HG02588 (cell line): Measurements from ENCODE around the gene CD3D.
"Not testable (repeated sequence)": the region's sequence is repeated elsewhere in the genome, so short reads cannot be mapped to it uniquely, and the experiment has no call there.

Experiments
- ATAC-seq: cut with Tn5 transposase; IDR thresholded peaks from one replicate; pipeline ENCODE4 v1.9.1; 2021; ENCODE audit warnings: mild to moderate bottlenecking, moderate library complexity; ENCODE audit not compliant: unreplicated experiment

Gene CD3D

DNA sequence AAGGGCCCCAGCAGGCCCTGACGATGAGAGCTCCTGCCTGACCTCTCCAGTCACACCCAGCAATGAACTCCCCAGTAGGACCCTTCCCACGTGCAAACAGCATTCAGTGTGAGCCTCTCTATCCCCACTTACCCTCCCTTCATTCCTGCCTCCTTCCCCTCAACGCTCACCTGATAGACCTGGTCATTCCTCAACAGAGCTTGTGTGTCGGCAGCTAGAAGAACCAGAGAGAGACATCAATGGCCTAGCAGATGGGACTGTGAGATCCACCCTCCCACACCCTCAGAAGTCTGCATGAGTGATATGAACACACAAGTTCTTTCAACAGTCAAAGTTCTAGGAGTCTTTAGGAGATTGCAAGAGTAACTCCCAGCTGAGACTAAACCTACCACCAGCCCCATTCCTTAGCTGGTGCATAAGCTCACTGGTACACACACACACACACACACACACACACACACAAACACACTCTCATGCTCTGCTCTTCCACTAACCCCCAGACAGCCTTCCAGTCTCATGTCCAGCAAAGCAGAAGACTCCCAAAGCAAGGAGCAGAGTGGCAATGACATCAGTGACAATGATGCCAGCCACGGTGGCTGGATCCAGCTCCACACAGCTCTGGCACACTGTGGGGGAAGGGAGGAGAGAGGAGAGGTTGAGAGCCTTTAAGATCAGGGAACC is 3.1 kb downstream of the CD3D start:
- ATAC-seq = no peak

DNA sequence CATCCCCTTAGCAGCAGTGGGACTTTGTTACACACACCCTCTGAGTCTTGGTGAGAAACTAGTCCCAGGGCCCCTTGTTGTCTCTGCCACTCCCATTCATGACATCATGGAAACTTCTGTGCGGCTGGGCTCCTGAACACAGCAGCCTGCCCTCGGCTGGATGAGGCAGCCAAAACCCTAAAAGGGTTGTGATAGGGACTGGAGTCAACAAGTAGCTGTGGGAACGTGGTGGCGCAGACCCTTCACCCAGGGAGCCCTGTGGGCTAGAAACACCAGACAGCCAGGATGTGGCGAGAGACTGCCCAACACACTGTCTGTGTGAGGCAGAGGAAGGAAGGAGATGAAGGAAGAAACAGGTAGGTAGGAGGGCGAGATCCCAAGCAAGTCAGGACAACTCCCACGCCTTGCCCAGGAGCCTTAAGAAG is 3.9 kb downstream of the CD3D start:
- ATAC-seq = no peak

DNA sequence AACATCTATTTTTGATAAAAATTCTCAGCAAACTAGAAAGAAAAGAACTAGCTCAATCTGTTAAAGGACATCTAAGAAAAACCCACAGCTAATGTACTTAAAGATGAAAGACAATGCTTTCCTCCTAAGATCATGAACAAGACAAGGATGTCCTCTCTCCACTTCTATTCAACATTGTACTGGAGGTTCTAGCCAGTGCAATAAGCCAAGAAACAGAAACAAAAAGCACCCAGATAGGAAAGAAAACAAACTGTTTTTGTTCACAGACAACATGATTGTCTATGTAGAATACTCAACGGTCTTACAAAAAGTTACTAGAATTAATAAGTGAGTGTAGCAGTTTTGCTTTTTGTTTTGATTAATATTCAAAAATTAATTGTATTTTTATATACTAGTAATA is 7.8 kb downstream of the CD3D start:
- no peak for ATAC-seq

DNA sequence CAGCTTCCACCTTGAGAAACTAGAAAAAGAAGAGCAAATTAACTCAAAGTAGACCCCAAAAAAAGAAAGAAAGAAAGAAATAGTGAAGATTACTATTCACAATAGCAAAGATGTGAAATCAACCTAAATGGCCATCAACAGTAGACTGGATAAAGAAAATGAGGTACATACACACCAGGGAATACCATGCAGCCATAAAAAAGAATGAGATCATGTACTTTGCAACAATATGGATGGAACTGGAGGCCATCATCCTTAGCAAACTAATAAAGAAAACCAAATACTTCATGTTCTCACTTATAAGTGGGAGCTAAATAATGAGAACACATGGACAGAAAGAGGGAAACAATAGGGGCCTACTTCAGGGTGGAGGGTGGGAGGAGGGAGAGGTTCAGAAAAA is 13.8 kb downstream of the CD3D start:
- ATAC-seq = no peak

DNA sequence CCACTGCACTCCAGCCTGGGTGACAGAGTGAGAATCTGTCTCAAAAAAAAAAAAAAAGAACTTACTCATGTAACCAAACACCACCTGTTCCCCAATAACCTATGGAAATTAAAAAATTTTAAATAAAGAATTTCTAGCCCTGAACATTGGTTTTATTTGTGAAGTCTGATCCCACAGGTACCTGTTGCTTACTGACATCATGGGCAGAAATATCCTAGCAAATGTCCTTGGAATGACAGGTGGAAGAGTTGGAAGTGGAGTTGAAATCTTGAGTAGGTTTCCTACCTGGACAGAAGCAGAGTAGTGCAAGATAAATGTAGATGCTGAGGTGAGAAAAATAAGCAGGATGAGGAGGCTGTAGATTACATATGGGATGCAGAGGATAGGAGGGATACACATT is 17.2 kb downstream of the CD3D start:
- ATAC-seq = no peak

DNA sequence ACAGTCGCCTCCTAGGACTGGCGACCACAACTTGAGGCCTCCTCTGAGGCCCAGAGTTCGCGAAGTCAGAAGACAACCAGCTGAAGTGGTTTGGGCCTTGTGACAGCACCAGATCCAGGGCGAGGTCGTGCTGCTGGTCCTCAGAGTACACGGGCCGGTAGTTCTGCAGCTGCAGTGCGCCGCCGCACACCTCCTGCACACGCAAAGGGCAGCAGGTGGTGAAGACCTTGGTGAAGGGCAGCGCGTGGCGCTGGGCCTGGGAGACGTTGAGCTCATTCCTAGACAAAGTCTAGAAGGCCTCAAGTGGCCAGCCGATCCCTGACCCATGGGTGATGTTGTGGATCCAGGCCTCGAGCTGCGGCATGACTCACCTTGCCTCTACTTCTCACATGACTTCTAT is 19.8 kb downstream of the CD3D start:
- ATAC-seq = no peak

DNA sequence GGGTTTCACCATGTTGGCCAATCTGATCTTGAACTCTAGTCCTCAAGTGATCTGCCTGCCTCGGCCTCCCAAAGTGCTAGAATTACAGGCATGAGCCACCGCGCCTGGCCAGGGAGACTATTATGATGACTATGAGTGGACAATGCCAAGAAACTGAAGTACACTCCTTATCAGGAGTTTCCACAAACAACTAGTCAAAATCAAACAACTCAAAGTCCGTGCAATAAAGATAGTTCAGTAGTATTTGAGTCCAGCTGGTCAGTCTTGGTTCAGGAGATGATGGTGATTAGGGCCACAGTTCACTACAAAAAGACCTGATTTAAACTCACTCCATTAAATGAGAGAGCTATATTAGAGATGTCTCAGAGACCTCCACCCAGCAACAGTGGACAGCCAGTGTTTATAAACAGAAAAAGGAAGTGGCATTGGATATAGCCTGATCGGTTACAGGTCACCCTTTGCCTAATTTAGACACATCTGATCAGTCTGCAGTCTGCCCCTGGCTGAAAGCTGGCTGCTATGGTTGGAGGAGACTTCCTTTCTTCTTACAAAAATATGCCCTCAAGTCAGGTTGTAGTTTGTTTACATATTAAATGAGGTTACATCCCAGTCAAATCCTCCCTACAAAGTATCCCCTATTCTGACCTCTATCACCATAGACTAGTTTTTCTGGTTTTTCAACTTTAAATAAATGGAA is 21.0 kb downstream of the CD3D start:
- no peak for ATAC-seq

DNA sequence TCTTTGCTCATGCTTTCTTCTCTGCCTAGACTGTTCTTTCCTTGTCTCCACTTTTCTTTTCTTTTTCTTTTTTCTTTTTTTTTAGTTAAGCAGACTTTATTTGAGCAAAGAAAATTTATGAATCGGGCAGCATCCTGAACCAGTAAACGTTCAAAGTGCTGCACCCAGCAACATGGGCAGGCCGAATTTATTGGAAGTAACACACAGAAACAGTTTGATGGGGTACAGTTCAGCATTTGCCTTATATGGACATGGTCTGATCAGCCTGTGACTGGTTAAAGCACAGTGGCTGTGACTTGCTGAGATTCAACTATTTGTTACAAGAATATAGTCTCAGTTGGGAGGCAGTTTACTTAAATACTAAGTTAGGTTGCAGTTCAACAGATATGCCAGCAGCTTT is 22.0 kb downstream of the CD3D start:
- ATAC-seq = no peak

DNA sequence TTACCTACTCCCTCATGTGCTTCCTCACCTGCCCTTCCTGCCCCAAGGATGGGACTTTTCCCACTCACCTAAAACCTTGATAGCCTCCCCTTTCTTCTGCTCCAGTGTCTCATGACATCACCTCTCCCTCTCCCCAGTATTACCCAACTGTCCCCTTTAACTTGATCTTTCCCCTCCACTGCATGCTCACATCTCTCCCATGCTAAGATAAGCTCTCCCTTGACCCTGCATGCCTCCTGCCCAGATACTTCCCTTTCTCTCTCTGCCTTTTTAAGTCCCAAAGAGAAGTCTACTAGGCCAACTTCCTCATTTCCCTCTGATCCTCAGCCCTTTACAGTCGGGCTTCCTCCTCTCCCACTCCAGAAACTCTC is 23.2 kb downstream of the CD3D start:
- no peak for ATAC-seq

DNA sequence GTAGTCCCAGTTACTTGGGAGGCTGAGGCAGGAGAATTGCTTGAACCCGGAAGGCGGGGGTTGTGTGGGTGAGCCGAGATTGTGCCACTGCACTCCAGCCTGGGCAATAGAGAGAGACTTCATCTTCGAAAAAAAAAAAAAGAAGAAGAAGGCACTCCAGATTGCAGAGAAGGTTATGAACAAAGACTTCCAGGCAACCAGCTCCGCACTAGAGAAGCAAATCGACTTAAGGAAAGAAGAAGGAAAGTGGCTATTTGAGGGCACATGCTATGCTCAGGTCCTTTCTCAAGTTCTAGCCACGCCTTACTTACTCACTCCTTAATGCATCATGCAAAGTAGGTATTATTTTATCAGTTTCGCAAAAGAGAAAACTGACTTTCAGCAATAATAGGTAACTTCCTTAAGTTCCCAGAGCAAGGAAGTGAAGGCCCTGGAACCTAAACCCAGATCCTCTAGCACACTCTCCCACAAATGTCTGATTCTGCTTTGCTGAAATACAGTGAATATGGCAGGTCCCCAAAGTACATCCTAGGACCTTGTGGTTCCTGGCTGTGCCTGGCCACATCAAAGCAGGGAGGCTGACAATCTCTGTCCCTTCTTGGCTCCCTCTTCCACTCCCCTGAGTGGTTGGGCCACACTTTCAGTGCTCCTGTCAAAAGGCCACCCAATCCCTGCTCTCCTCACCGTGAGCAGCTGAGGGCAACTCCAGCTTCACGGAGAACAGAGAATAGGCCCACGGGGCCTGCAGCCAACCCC is 23.7 kb downstream of the CD3D start:
- ATAC-seq = no peak

DNA sequence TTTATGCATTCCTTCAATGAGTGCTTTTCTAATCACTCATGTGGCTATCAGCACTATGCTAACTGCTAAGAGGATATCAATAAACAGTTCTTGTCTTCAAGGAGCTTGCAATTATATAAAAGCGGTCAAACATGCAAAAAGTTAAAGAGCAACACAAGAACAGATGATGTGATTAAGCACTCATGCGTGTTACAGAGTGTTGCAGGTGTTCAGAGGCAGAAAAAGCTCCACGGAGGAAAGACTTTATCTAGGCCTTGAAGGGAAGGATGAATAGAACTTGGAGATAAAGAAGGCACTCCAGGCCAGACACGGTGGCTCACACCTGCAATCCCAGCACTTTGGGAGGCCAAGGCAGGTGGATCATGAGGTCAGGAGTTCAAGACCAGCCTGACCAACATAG is 24.4 kb downstream of the CD3D start:
- ATAC-seq = no peak

DNA sequence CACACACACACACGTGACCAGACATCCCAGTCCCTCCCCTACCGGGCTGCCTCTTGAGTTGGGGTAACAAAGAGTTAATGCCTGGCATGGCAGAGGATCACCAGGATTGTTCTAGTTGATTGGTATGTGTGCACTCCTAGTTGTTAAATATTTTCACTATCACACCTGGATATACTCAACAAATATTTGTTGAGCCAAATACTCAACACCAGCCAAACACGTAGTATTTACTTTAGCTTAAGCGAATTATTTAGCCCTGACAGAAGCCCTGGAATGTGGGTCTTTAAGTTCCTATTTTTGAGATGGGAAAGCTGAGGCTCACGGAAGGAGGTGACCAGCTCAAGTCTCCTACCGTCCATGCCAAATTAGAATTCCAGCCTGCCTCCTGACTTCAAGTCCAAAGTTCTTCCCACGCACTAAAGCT is 27.5 kb downstream of the CD3D start:
- ATAC-seq = no peak

DNA sequence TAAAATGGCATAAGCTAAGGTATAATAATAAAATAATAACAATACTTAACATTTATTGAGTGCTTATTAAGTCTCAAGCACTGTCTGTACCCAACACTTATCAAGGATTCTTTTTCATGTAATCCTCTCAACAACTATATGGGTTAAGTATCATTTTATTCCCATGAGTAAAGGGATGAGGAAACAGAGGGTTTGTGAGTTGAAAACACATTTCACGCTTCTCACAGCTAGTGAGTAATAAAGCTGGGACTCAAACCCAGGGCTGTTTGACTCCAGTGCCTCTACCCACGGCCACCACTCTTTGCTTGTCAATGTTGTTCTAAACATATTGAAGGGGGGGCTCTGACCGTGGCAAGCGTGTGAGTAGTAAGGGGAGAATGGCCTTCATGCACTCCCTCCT is 29.3 kb downstream of the CD3D start:
- no peak for ATAC-seq

DNA sequence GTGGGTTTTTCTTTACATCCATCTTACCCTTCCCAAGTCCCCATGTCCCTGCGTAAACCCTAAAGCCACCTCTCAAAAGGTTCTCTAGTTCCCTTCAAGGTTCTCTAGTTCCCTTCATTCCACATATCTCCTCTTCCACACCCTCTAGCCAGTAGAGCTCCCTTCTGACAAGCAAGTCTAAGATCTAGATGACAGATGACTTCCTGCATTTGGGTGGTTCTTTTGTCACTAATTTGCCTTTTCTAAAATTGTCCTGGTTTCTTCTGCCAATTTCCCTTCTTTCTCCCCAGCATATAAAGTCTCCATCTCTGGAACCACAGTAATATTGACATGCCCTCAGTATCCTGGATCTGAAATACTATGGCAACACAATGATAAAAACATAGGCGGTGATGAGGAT is 30.2 kb downstream of the CD3D start:
- no peak for ATAC-seq

DNA sequence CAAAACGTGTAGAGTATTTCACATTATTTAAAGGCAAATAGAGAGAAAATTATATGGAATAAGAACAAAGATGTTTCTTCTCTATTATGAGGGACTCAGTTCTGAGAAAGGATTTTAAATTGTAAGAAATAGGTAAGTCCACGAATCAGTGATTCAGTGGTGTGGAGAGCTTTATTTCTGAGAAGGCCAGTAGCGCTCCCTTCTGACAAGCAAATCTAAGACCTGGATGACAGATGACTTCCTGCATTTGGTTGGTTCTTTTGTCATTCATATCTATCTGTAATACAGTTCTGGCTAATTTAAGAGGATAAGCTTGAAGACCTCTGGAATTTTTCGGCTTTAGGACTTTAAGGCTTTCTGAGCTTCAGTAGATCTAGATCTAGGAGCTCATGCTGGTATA is 31.0 kb downstream of the CD3D start:
- ATAC-seq = no peak

DNA sequence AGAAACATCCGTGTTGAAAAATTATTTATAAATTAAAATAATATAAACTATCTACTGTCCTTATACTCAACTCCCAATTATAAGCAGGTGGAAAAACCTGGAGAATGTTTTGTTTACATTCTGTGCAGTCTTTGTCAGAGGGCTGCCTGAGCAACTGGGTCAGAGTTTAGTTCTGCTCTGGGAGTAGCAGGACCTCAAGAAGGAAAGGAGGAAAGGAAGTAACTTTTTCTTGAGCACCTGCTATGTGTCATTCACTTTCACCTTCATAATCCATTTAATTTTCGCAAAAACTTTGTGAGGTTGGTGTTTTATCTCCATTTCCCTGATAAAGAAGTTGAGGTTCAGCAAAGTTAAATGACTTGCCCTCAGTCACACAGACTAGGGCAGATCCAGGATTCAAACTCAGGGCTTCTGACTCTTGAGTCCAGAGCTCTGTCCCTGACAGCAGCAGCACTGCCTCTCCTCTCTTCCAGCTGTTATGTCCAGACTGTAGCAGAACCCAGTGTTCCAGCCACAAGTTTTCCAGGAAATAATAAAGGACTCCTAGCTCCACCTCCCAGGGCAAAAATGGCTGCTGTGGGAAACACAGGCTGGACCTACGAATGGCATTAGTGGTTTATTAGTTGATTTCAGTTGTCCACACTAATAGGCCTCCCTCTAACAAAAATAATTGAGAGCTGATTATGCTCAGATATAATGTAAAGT is 31.6 kb downstream of the CD3D start:
- no peak for ATAC-seq

DNA sequence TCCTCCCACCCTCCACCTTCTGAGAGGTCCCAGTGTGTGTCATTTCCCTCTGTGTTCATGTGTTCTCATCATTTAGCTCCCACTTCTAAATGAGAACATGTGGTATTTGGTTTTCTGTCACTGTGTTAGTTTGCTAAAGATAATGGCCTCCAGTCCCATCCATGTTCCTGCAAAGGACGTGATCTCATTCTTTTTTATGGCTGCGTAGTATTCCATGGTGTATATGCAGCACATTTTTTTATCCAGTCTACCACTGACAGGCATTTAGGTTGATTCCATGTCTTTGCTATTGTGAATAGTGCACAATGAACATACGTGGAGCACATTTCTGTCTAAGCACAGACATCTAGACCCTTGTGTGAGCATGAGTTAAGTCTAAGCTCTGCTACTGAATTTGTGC is 32.2 kb downstream of the CD3D start:
- no peak for ATAC-seq

DNA sequence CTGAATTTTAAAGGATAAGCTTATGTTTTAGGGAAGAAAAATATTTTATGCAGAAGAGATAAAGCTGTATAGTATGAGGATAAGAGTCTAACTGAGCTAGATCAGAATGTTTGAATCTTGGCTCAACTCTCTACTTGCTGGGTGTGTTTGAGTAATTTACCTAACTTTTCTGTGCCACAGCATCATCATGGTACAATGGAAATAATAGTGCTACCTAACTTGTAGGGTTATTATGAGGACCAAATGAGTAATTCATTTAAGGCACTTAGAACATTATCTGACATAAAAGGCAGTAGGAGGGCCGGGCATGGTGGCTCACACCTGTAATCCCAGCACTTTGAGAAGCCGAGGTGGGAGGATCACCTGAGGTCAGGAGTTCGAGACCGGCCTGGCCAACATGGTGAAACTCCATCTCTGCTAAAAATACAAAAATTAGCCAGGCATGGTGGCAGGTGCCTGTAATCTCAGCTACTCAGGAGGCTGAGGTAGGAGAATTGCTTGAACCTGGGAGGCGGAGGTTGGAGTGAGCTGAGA is 33.4 kb downstream of the CD3D start:
- ATAC-seq = not testable (repeated sequence)

DNA sequence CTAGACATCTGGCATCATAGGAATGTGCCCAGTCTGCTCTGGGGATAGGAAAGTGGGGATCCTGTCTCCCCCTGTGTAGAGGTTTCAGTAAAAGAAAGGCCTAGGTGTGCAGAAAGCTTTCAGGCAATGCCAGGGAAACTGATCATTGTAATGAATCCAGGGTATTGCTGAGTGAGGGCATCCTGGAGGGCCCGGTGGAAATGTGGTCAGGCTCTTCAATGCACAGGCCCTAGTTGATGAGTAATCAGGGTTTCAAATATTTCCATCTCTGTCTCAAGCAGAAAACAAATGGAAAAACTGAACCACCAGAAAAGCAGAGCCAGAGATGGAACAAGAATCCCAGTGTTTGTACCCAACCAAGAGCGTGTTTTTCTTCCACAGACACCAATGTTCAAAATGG is 35.9 kb downstream of the CD3D start:
- ATAC-seq = no peak

DNA sequence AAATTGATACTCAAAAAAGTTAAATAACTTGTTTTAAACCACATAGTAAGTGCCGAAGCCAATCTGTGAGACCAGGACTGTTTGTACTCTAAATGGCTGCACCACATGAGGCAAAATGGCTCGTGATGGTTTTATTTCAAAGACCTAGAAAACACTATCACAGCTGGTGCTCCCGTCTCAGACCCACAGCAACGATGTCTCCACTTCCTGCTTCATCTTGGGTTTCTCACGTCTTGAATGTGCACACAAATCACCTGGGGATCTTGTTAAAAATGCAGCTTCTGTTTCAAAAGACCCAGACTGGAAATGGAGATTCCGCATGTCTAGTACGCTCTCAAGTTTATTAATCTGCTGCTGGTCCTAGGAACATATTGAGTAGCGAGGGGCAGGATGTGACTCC is 36.8 kb downstream of the CD3D start:
- no peak for ATAC-seq

DNA sequence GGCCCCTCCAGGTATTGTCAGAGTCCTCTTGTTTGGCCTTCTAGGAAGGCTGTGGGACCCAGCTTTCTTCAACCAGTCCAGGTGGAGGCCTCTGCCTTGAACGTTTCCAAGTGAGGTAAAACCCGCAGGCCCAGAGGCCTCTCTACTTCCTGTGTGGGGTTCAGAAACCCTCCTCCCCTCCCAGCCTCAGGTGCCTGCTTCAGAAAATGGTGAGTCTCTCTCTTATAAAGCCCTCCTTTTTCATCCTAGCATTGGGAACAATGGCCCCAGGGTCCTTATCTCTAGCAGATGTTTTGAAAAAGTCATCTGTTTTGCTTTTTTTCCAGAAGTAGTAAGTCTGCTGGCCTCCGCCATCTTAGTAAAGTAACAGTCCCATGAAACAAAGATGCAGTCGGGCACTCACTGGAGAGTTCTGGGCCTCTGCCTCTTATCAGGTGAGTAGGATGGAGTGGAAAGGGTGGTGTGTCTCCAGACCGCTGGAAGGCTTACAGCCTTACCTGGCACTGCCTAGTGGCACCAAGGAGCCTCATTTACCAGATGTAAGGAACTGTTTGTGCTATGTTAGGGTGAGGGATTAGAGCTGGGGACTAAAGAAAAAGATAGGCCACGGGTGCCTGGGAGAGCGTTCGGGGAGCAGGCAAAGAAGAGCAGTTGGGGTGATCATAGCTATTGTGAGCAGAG is 37.8 kb downstream of the CD3D start, which contains the start of gene CD3E:
TSS of gene CD3E (plus strand) at position 163 of the 681 bp plus-strand sequence. CDS start at position 386, 223 bp downstream.
- no peak for ATAC-seq
